ENCODE measurements around the gene POM121.
"Not testable (repeated sequence)": the region's sequence is repeated elsewhere in the genome, so short reads cannot be mapped to it uniquely, and the experiment has no call there.

Gene POM121

GRCh38 chr7:72974781-72975180 lies 49.9 kb downstream of the POM121 start:
- not testable (repeated sequence) for H3K4me3 ChIP-seq (replicated peaks in 1 of 2; ENCODE audit: low read depth in 2 of 2, low read length in 2 of 2); DNase-seq (ENCODE audit: low read depth in 2 of 2)

- not testable (repeated sequence) for DNase-seq (ENCODE audit: low read depth in 2 of 2)
These were observed 50.9 kb downstream of the POM121 start for GRCh38 chr7:72975656-72976286.

GRCh38 chr7:72976434-72976833 lies 51.5 kb downstream of the POM121 start:
- DNase-seq (ENCODE audit: low read depth in 2 of 2); H3K4me3 ChIP-seq (replicated peaks in 1 of 2; ENCODE audit: low read depth in 2 of 2, low read length in 2 of 2): not testable (repeated sequence)

More at GRCh38 chr7:72975656-72976286, 50.9 kb downstream of the POM121 start:
- not testable (repeated sequence) for H3K4me3 ChIP-seq (replicated peaks in 1 of 2; ENCODE audit: low read depth in 2 of 2, low read length in 2 of 2)

- not testable (repeated sequence) for DNase-seq (ENCODE audit: low read depth in 2 of 2)
These were observed 55.5 kb downstream of the POM121 start for GRCh38 chr7:72980382-72980781.

GRCh38 chr7:72982084-72982483 lies 57.2 kb downstream of the POM121 start:
- not testable (repeated sequence) for H3K4me3 ChIP-seq (replicated peaks in 1 of 2; ENCODE audit: low read depth in 2 of 2, low read length in 2 of 2); DNase-seq (ENCODE audit: low read depth in 2 of 2)

More at GRCh38 chr7:72980382-72980781, 55.5 kb downstream of the POM121 start:
- not testable (repeated sequence) for H3K4me3 ChIP-seq (replicated peaks in 1 of 2; ENCODE audit: low read depth in 2 of 2, low read length in 2 of 2)

GRCh38 chr7:72990146-72990913 lies 65.4 kb downstream of the POM121 start:
- DNase-seq (ENCODE audit: low read depth in 2 of 2); H3K4me3 ChIP-seq (replicated peaks in 1 of 2; ENCODE audit: low read depth in 2 of 2, low read length in 2 of 2): not testable (repeated sequence)

GRCh38 chr7:72995484-72995883 lies 70.6 kb downstream of the POM121 start:
- not testable (repeated sequence) for DNase-seq (ENCODE audit: low read depth in 2 of 2); H3K4me3 ChIP-seq (replicated peaks in 1 of 2; ENCODE audit: low read depth in 2 of 2, low read length in 2 of 2)

- H3K4me3 ChIP-seq (replicated peaks in 1 of 2; ENCODE audit: low read depth in 2 of 2, low read length in 2 of 2); DNase-seq (ENCODE audit: low read depth in 2 of 2): not testable (repeated sequence)
These were observed 72.6 kb downstream of the POM121 start for GRCh38 chr7:72997447-72997846.

GRCh38 chr7:72997887-72998468 lies 73.1 kb downstream of the POM121 start:
- H3K4me3 ChIP-seq (replicated peaks in 1 of 2; ENCODE audit: low read depth in 2 of 2, low read length in 2 of 2); DNase-seq (ENCODE audit: low read depth in 2 of 2): not testable (repeated sequence)

Data from cardiac fibroblast (primary cell).